Hepatocyte (in vitro differentiated cells): Measurements from ENCODE around the gene PLEKHG4. TPM values are rescaled to one million over a fixed set of nuclear protein-coding genes. Genes with fewer than 3 reads are reported as not detected.

Experiments
- DNase-seq: peaks from one replicate; pipeline ENCODE4 v3.0.0-alpha.2; 2016; ENCODE audit warnings: low spot score
- H2AFZ ChIP-seq: fragments of 200-600 bp; sonication (generic); 2 replicates; pipeline ENCODE4 v1.6.0; 2016; ENCODE audit warnings: antibody characterized with exemption, mild to moderate bottlenecking
- H3K27ac ChIP-seq: fragments of 200-600 bp; sonication (generic); 2 replicates; pipeline ENCODE4 v1.5.1; 2016; ENCODE audit warnings: mild to moderate bottlenecking
- H3K27me3 ChIP-seq: fragments of 200-600 bp; sonication (generic); 2 replicates; pipeline ENCODE4 v1.6.1; 2016
- H3K36me3 ChIP-seq: fragments of 200-600 bp; sonication (generic); replicated peaks from 2 replicates; pipeline ENCODE4 v1.5.1; 2016; ENCODE audit warnings: low read depth; ENCODE audit not compliant: insufficient read depth
- H3K4me1 ChIP-seq: fragments of 200-600 bp; sonication (generic); 2 replicates; pipeline ENCODE4 v1.5.1; 2016; ENCODE audit warnings: mild to moderate bottlenecking, moderate library complexity; ENCODE audit not compliant: insufficient read depth
- H3K4me2 ChIP-seq: fragments of 200-600 bp; sonication (generic); 2 replicates; pipeline ENCODE4 v1.6.0; 2016
- H3K4me3 ChIP-seq: fragments of 200-600 bp; sonication (generic); 2 replicates; pipeline ENCODE4 v1.5.1; 2016; ENCODE audit warnings: mild to moderate bottlenecking
- H3K79me2 ChIP-seq: fragments of 200-600 bp; sonication (generic); 2 replicates; pipeline ENCODE4 v1.6.0; 2017; ENCODE audit warnings: mild to moderate bottlenecking
- H3K9me2 ChIP-seq: fragments of 200-600 bp; sonication (generic); replicated peaks from 2 replicates; pipeline ENCODE4 v1.6.0; 2017; ENCODE audit warnings: mild to moderate bottlenecking; ENCODE audit not compliant: insufficient read depth
- H3K9me3 ChIP-seq: fragments of 200-600 bp; sonication (generic); 2 replicates; pipeline ENCODE4 v1.5.1; 2016; ENCODE audit warnings: low read depth, mild to moderate bottlenecking
- H4K20me1 ChIP-seq: fragments of 200-600 bp; sonication (generic); 2 replicates; pipeline ENCODE4 v1.6.0; 2016; ENCODE audit warnings: mild to moderate bottlenecking; ENCODE audit not compliant: insufficient read depth, poor library complexity, severe bottlenecking
- EZH2 ChIP-seq: fragments of 200-600 bp; sonication (generic); IDR thresholded peaks from 2 replicates; pipeline ENCODE4 v1.6.1; 2016; ENCODE audit warnings: antibody characterized with exemption, mild to moderate bottlenecking, borderline replicate concordance
- EZH2phosphoT487 ChIP-seq: fragments of 200-600 bp; sonication (generic); IDR thresholded peaks from one replicate; pipeline ENCODE4 v1.6.1; 2018; ENCODE audit warnings: antibody characterized with exemption, mild to moderate bottlenecking, low read depth, moderate library complexity; ENCODE audit not compliant: unreplicated experiment, severe bottlenecking
- WGBS: methylation state at CpG from one replicate; pipeline ENCODE4 v1.1.6; 2016; ENCODE audit warnings: low lambda C conversion rate; ENCODE audit errors: missing lambda C conversion rate; 5-methylcytosine and 5-hydroxymethylcytosine counted together
- polyA plus RNA-seq: library from polyadenylated mRNA; unstranded; fragments of >200 nt; fragmentation: Nextera tagmentation; extraction: Ambion mirVana; gene quantifications from 2 replicates; pipeline ENCODE4 v1.2.1, GENCODE V29; 2016
- total RNA-seq: library from RNA; depleted of rRNA; stranded (reverse); fragments of >200 nt; gene quantifications from 2 replicates; pipeline ENCODE4 v1.2.3, GENCODE V29; 2014
- TF ChIP-seq, protein P1 (sequence below): fragments of 200-600 bp; sonication (generic); IDR thresholded peaks from 2 replicates; pipeline ENCODE4 v1.5.1; 2016; ENCODE audit warnings: antibody characterized with exemption, mild to moderate bottlenecking; ENCODE audit not compliant: poor library complexity

The PLEKHG4 gene
- total and polyA plus RNA-seq, 2 experiments from 2014 or later, result 3.0 to 3.6 TPM

DNA sequence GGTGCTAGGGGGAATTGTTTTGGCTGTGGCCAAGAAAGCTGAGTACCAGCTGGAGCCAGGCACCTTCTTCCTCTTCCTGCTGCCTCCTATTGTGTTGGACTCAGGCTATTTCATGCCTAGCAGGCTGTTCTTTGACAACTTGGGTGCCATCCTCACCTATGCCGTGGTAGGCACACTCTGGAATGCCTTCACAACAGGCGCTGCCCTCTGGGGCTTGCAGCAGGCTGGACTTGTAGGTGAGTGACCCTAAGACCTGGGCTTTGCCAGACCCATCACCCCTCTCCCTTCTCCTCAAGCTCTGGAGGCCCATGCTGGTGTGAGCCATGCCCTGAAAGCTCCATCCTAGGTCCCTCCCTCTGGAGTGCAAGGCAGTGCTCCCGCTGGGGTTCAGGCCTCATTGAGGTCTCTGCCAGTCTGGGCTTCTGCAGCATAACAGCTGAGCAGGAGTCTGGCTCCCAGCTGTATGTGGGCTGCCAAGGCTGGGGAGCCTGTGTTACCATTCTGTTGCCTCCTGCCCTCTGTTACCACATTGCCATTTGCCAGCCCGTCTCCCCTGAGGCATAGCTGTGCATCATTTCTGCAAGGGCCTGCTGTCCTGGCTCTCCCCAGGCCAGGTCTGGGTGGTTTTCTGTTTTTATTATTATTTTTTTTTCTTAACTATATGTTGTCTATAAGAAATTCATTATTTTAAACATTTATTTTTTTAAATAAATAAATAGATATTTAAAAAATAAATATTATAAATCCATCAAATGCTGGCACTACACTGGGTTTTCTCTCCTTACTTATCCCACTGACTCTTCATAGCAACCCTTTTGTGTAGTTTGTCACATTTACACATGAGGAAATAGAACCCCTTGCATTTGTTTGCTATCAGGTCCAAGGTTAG lies 26.5 kb upstream of the PLEKHG4 start:
- Histone ChIP-seq H3K27ac (no peak overlapping the region), H3K9me2 (no peaks in the 10 kb centered on the region), H3K36me3 (no peaks in the 10 kb centered on the region), H3K4me1 (peaks cover 11% of the 10 kb centered on the region), H4K20me1 (no peaks in the 10 kb centered on the region), H3K4me2 (no peak overlapping the region), H3K27me3 (peaks cover 28% of the 10 kb centered on the region), H3K4me3 (no peak overlapping the region), H2AFZ (no peak overlapping the region), H3K9me3 (no peaks in the 10 kb centered on the region), H3K79me2 (no peaks in the 10 kb centered on the region)
- DNase-seq, result no peak
- WGBS, result 98% methylated on average over 4 of the region's 4 CpGs
- no peak for TF ChIP-seq EZH2phosphoT487
- no peak for TF ChIP-seq EZH2
- TF ChIP-seq, protein P1, sequence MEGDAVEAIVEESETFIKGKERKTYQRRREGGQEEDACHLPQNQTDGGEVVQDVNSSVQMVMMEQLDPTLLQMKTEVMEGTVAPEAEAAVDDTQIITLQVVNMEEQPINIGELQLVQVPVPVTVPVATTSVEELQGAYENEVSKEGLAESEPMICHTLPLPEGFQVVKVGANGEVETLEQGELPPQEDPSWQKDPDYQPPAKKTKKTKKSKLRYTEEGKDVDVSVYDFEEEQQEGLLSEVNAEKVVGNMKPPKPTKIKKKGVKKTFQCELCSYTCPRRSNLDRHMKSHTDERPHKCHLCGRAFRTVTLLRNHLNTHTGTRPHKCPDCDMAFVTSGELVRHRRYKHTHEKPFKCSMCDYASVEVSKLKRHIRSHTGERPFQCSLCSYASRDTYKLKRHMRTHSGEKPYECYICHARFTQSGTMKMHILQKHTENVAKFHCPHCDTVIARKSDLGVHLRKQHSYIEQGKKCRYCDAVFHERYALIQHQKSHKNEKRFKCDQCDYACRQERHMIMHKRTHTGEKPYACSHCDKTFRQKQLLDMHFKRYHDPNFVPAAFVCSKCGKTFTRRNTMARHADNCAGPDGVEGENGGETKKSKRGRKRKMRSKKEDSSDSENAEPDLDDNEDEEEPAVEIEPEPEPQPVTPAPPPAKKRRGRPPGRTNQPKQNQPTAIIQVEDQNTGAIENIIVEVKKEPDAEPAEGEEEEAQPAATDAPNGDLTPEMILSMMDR, result no peak

DNA sequence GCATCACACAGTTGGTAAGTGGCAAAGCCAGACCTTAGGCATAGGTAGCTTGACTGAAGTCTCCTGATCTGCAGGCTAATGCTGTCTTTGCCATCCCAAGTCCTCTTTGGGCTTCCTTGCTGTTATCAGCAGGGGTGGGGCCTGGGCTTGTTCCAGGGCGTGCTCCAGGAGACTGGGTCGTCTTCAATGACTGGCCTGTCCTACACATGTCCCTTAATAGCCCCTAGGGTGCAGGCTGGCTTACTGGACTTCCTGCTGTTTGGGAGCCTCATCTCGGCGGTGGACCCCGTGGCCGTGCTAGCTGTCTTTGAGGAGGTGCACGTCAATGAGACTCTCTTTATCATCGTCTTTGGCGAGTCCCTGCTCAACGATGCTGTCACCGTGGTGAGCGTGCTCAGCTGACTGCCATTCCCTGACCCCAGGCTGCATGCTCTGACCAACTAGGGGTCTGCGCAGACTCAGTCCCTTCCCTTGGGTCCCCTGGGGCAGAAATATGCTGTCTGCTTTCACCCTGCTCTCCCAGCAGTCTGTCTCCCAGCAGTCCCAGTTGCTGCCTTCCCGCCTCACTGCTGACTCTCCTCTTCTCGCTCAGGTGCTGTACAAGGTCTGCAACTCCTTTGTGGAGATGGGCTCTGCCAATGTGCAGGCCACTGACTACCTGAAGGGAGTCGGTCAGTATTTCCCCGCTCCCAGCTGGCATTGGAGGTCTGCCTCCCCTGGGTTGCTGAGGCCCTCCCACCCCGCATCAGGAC lies 24.4 kb upstream of the PLEKHG4 start:
- TF ChIP-seq, protein P1, result no peak
- TF ChIP-seq EZH2 (no peak), EZH2phosphoT487 (no peak)
- H3K4me2 ChIP-seq, result no peak overlapping the region
- WGBS, result 89% methylated on average over 18 of the region's 18 CpGs

DNA sequence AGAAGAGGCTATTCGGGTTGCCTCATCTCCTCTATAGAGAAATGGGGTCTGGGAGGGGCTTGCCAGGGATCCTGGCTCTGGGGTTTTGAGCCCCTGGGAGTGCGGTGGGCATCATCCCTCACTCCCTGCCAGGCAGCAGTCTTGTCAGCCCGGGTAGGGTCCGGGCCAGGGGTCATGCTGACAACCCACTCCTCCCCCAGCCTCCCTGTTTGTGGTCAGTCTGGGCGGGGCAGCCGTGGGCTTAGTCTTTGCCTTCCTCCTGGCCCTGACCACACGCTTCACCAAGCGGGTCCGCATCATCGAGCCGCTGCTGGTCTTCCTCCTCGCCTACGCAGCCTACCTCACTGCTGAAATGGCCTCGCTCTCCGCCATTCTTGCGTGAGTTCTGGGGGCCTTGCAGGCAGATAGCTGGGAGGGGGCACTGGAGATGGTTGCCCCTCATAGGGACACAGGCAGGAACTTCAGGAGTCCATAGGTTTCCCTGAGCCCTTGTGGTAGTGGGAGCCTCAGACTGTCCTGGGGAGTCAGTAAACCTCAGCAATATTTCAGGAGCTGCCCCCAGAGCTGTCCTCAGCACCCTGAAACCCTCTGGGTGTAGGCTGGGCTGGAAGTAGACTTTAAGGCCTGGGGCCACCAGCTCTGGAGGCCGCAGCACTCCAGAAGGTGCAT lies 23.6 kb upstream of the PLEKHG4 start:
- Histone ChIP-seq H3K4me1 (no peaks in the 10 kb centered on the region), H3K27ac (no peak overlapping the region), H3K4me3 (no peak overlapping the region), H3K36me3 (no peaks in the 10 kb centered on the region), H3K79me2 (no peaks in the 10 kb centered on the region), H3K27me3 (peaks cover 5% of the 10 kb centered on the region), H3K4me2 (no peak overlapping the region), H2AFZ (no peak overlapping the region), H4K20me1 (no peaks in the 10 kb centered on the region), H3K9me3 (no peaks in the 10 kb centered on the region), H3K9me2 (no peaks in the 10 kb centered on the region)
- 98% methylated on average over 17 of the region's 17 CpGs for WGBS
- DNase-seq, result no peak
- TF ChIP-seq EZH2phosphoT487 (no peak), EZH2 (no peak)
- TF ChIP-seq, protein P1, result no peak

More for the DNA sequence above, 24.4 kb upstream of the PLEKHG4 start:
- no peaks in the 10 kb centered on the region for H3K9me2 ChIP-seq
- H3K4me3 ChIP-seq, result no peak overlapping the region
- H3K4me1 ChIP-seq, result no peaks in the 10 kb centered on the region
- peaks cover 10% of the 10 kb centered on the region for H3K27me3 ChIP-seq
- no peaks in the 10 kb centered on the region for H4K20me1 ChIP-seq
- DNase-seq, result no peak
- no peak overlapping the region for H3K27ac ChIP-seq
- H3K79me2 ChIP-seq, result no peaks in the 10 kb centered on the region
- no peaks in the 10 kb centered on the region for H3K9me3 ChIP-seq
- no peaks in the 10 kb centered on the region for H3K36me3 ChIP-seq
- no peak overlapping the region for H2AFZ ChIP-seq
